HCT116 (cell line): ENCODE data around the gene ERICH3. TPM values are rescaled to one million over a fixed set of nuclear protein-coding genes. Genes with fewer than 3 reads are reported as not detected.

ENCODE experiments used
- ATAC-seq: fragments of 200-7000 bp; cut with Tn5 transposase; 2 replicates; pipeline ENCODE4 v1.9.1; 2020; ENCODE audit warnings: mild to moderate bottlenecking, moderate library complexity
- BruUV-seq: library from RNA; stranded (reverse); fragments of 400-500 nt; replicated peaks from 2 replicates; lab custom pipeline; 2021; lab: Mats Ljungman, UMichigan
- CTCF ChIA-PET: fragments of 300-600 bp; sonication (Branson Sonifier 250); formaldehyde crosslinking; loops from one replicate; lab custom pipeline; 2021; ENCODE audit warnings: antibody characterized with exemption; lab: Charles Lee
- POLR2A ChIA-PET: fragments of 300-600, 350-600 bp; sonication (Branson Sonifier 250); formaldehyde crosslinking; loops from one replicate; lab custom pipeline; 2021; ENCODE audit warnings: antibody characterized with exemption; lab: Charles Lee
- RAD21 ChIA-PET, 2 experiments: fragments of 300-600 bp; sonication (Branson Sonifier 250); formaldehyde crosslinking; loops; one replicate each; lab custom pipeline; 2023; ENCODE audit warnings: low total read pairs in 2 of 2; ENCODE audit not compliant: uncharacterized antibody in 2 of 2, unreplicated experiment in 2 of 2, low non-redundant PET in 1 of 2; lab: Charles Lee
- DNase-seq: peaks from one replicate; pipeline ENCODE4 v3.0.0-alpha.2; 2010; ENCODE audit warnings: low read depth, low spot score
- H2AFZ ChIP-seq: fragments of 200-600 bp; shearing (Covaris generic), sonication (generic); 2 replicates; pipeline ENCODE4 v1.6.1; 2017; ENCODE audit warnings: low read depth, mixed run types, mixed read lengths, antibody characterized with exemption, low read length; ENCODE audit not compliant: poor library complexity, severe bottlenecking
- H3K27ac ChIP-seq: 2 replicates; pipeline ENCODE4 v1.5.1; 2012; ENCODE audit warnings: low read depth, low read length
- H3K27me3 ChIP-seq: fragments of 200-600 bp; sonication (generic); 2 replicates; pipeline ENCODE4 v1.6.1; 2016; ENCODE audit warnings: mixed run types, low read length, mixed read lengths; ENCODE audit not compliant: insufficient read depth
- H3K36me3 ChIP-seq, 2 experiments: fragments of 200-500 bp in 1 of 2; fragments of 200-600 bp in 1 of 2; sonication (Bioruptor generic) in 1 of 2; sonication (generic) in 1 of 2; 2 replicates each; pipeline versions ENCODE4 v1.5.1 to v1.6.1; 2014 to 2016; ENCODE audit warnings: low read length in 2 of 2, inconsistent platforms in 1 of 2, mixed read lengths in 1 of 2, mixed run types in 1 of 2; ENCODE audit not compliant: insufficient read depth in 2 of 2, control insufficient read depth in 1 of 2
- H3K4me1 ChIP-seq, 2 experiments: fragments of 200-600 bp in 1 of 2; sonication (generic) in 1 of 2; 2 replicates each; pipeline versions ENCODE4 v1.5.1 to v1.6.1; 2012 to 2017; ENCODE audit warnings: low read length in 2 of 2, inconsistent platforms in 1 of 2, mild to moderate bottlenecking in 1 of 2, mixed read lengths in 1 of 2, mixed run types in 1 of 2, moderate library complexity in 1 of 2; ENCODE audit not compliant: insufficient read depth in 2 of 2, control insufficient read depth in 1 of 2
- H3K4me2 ChIP-seq: fragments of 200-600 bp; sonication (generic); 2 replicates; pipeline ENCODE4 v1.6.1; 2017; ENCODE audit warnings: mixed run types, low read length, mixed read lengths
- H3K4me3 ChIP-seq, 2 experiments: fragments of 200-600 bp in 1 of 2; sonication (generic) in 1 of 2; replicated peaks in 1 of 2; 2 replicates each; pipeline ENCODE4 v1.5.1; 2011 to 2016; ENCODE audit warnings: low read length in 2 of 2, control low read depth in 1 of 2, low read depth in 1 of 2, mild to moderate bottlenecking in 1 of 2, mixed read lengths in 1 of 2, mixed run types in 1 of 2
- H3K79me2 ChIP-seq: fragments of 200-600 bp; sonication (generic); 2 replicates; pipeline ENCODE4 v1.6.1; 2017; ENCODE audit warnings: mild to moderate bottlenecking, mixed run types, low read length, moderate library complexity, mixed read lengths; ENCODE audit not compliant: insufficient read depth
- H3K9ac ChIP-seq: fragments of 200-600 bp; sonication (generic); 2 replicates; pipeline ENCODE4 v1.6.1; 2016; ENCODE audit warnings: low read length, mixed read lengths
- H3K9me2 ChIP-seq: fragments of 200-600 bp; sonication (generic), shearing (Covaris generic); 2 replicates; pipeline ENCODE4 v1.6.1; 2017; ENCODE audit warnings: mixed run types, mild to moderate bottlenecking, moderate library complexity; ENCODE audit not compliant: insufficient read depth
- H3K9me3 ChIP-seq, 2 experiments: fragments of 200-500 bp in 1 of 2; fragments of 200-600 bp in 1 of 2; sonication (Bioruptor generic) in 1 of 2; sonication (generic) in 1 of 2; 2 replicates each; pipeline ENCODE4 v1.6.1; 2014 to 2017; ENCODE audit warnings: low read length in 2 of 2, mixed read lengths in 2 of 2, inconsistent platforms in 1 of 2, low read depth in 1 of 2, mild to moderate bottlenecking in 1 of 2, mixed run types in 1 of 2, moderate library complexity in 1 of 2; ENCODE audit not compliant: control insufficient read depth in 1 of 2, insufficient read depth in 1 of 2
- H4K20me1 ChIP-seq: fragments of 200-600 bp; sonication (generic), shearing (Covaris generic); 2 replicates; pipeline ENCODE4 v1.6.1; 2017; ENCODE audit warnings: mixed run types, mild to moderate bottlenecking, moderate library complexity; ENCODE audit not compliant: insufficient read depth
- ATF3 ChIP-seq: IDR thresholded peaks from 2 replicates; pipeline ENCODE4 v1.6.1; 2012
- EZH2 ChIP-seq: fragments of 200-600 bp; sonication (generic); IDR thresholded peaks from 2 replicates; pipeline ENCODE4 v1.6.1; 2017; ENCODE audit warnings: antibody characterized with exemption, mixed run types
- EZH2phosphoT487 ChIP-seq: fragments of 200-600 bp; IDR thresholded peaks from 2 replicates; pipeline ENCODE4 v1.6.1; 2018; ENCODE audit warnings: antibody characterized with exemption, borderline replicate concordance
- FOSL1 ChIP-seq: IDR thresholded peaks from 2 replicates; pipeline ENCODE4 v1.6.1; 2012; ENCODE audit warnings: low read depth
- POLR2A ChIP-seq: IDR thresholded peaks from 2 replicates; pipeline ENCODE4 v1.7.0; 2011; ENCODE audit warnings: borderline replicate concordance; ENCODE audit not compliant: insufficient read depth, insufficient read length; ENCODE audit errors: extremely low read depth
- POLR2AphosphoS5 ChIP-seq: IDR thresholded peaks from 2 replicates; pipeline ENCODE4 v1.6.1; 2011; ENCODE audit warnings: mild to moderate bottlenecking, low read depth, low read length, moderate library complexity
- REST ChIP-seq: IDR thresholded peaks from 2 replicates; pipeline ENCODE4 v1.6.1; 2012; ENCODE audit warnings: low read depth
- SIN3A ChIP-seq: IDR thresholded peaks from 2 replicates; pipeline ENCODE4 v1.6.1; 2012; ENCODE audit warnings: low read depth
- ZBTB33 ChIP-seq: IDR thresholded peaks from 2 replicates; pipeline ENCODE4 v1.6.1; 2011; ENCODE audit warnings: mild to moderate bottlenecking, low read length, moderate library complexity; ENCODE audit not compliant: insufficient replicate concordance; ENCODE audit errors: extremely low read depth
- ZFX ChIP-seq: fragments of 450-650 bp; IDR thresholded peaks from 2 replicates; pipeline ENCODE4 v1.6.1; 2017
- ZNF274 ChIP-seq: fragments of 200-500 bp; sonication (Bioruptor generic); IDR thresholded peaks from 2 replicates; pipeline ENCODE4 v1.6.1; 2014; ENCODE audit warnings: mild to moderate bottlenecking, low read depth, low read length, inconsistent platforms
- intact Hi-C: fragments of 100-400 bp; cut with micrococcal nuclease; formaldehyde crosslinking; loops from 2 replicates; pipeline ENCODE4 v1.10.0; 2022
- total RNA-seq: library from RNA; stranded (reverse); gene quantifications from one replicate; pipeline ENCODE4 v1.2.1, GENCODE V29; 2021; ENCODE audit not compliant: unreplicated experiment

Gene ERICH3
- total RNA-seq, 1 experiment from 2014 or later, result not detected

- Histone ChIP-seq H3K27ac (no peak overlapping the region), H4K20me1 (no peaks in the 10 kb centered on the region), H3K4me3 (no peak overlapping the region), H3K9me3 (no peaks in the 10 kb centered on the region), H3K4me1 (no peaks in the 10 kb centered on the region), H3K36me3 (no peaks in the 10 kb centered on the region), H3K79me2 (no peaks in the 10 kb centered on the region), H3K9me2 (no peaks in the 10 kb centered on the region), H3K27me3 (peaks cover 5% of the 10 kb centered on the region; the same call in 1 of the 2 replicates), H3K9ac (no peak overlapping the region), H3K4me2 (no peak overlapping the region), H2AFZ (no peak overlapping the region)
- ChIA-PET CTCF (no interaction called here), RAD21 (no interaction called here), POLR2A (no interaction called here)
- DNase-seq (no peak), ATAC-seq (no peak)
- intact Hi-C loops, result no loop called here
- no TSS peak for BruUV-seq
- TF ChIP-seq REST, result no peak
- no peak for TF ChIP-seq POLR2AphosphoS5
- no peak for TF ChIP-seq ZFX
Measured at GRCh38 chr1:74578101-74578500, 95.5 kb downstream of the ERICH3 start.

GRCh38 chr1:74571891-74572290 lies 101.7 kb downstream of the ERICH3 start:
- intact Hi-C loops, result no loop called here
- no peaks in the 10 kb centered on the region for H3K79me2 ChIP-seq
- CTCF ChIA-PET, result no interaction called here

More at GRCh38 chr1:74571891-74572290, 101.7 kb downstream of the ERICH3 start:
- Histone ChIP-seq H3K36me3 (no peaks in the 10 kb centered on the region), H3K4me2 (no peak overlapping the region), H3K9me2 (no peaks in the 10 kb centered on the region), H3K4me1 (no peaks in the 10 kb centered on the region), H3K27ac (no peak overlapping the region)
- DNase-seq, result no peak
- TF ChIP-seq EZH2phosphoT487, result no peak
- no peak for TF ChIP-seq ZBTB33
- no peak for TF ChIP-seq SIN3A
- no peak for TF ChIP-seq FOSL1
- no peak for TF ChIP-seq ZNF274
- no peak for TF ChIP-seq POLR2A
- no peak for TF ChIP-seq ATF3
- no peak for TF ChIP-seq EZH2
- TF ChIP-seq, all 23 proteins: peak for 0
- H3K9ac ChIP-seq, result no peak overlapping the region
- ChIA-PET RAD21 (no interaction called here), POLR2A (no interaction called here)
- H3K9me3 ChIP-seq, result no peaks in the 10 kb centered on the region
- no TSS peak for BruUV-seq
- no peaks in the 10 kb centered on the region for H4K20me1 ChIP-seq
- no peak overlapping the region for H3K4me3 ChIP-seq
- peaks cover 33% of the 10 kb centered on the region for H3K27me3 ChIP-seq
- no peak for ATAC-seq
- H2AFZ ChIP-seq, result no peak overlapping the region
